AG09309 (cell line): ENCODE measurements around the gene NRXN3.
"Not testable (repeated sequence)": the region's sequence is repeated elsewhere in the genome, so short reads cannot be mapped to it uniquely, and the experiment has no call there.

Experiments used
- DNase-seq: peaks from one replicate; pipeline ENCODE4 v3.0.0-alpha.2; 2010; ENCODE audit warnings: low read depth
- H3K4me3 ChIP-seq: 2 replicates; pipeline ENCODE4 v1.5.1; 2011; ENCODE audit warnings: mild to moderate bottlenecking, low read depth, low read length, moderate library complexity; ENCODE audit not compliant: control insufficient read depth
- CTCF ChIP-seq: IDR thresholded peaks from 2 replicates; pipeline ENCODE4 v1.5.1; 2011; ENCODE audit warnings: mild to moderate bottlenecking, low read depth, low read length, inconsistent platforms; ENCODE audit not compliant: insufficient read depth, control insufficient read depth; ENCODE audit errors: missing control alignments

Gene NRXN3

GRCh38 chr14:78412475-78412874 is 242.3 kb downstream of the NRXN3 start:
- no peak overlapping the region for H3K4me3 ChIP-seq
- TF ChIP-seq CTCF, result no peak
- no peak for DNase-seq

- no peak overlapping the region for H3K4me3 ChIP-seq
- no peak for DNase-seq
- no peak for TF ChIP-seq CTCF
Observed at GRCh38 chr14:78414172-78414571, 244.0 kb downstream of the NRXN3 start.

DNA sequence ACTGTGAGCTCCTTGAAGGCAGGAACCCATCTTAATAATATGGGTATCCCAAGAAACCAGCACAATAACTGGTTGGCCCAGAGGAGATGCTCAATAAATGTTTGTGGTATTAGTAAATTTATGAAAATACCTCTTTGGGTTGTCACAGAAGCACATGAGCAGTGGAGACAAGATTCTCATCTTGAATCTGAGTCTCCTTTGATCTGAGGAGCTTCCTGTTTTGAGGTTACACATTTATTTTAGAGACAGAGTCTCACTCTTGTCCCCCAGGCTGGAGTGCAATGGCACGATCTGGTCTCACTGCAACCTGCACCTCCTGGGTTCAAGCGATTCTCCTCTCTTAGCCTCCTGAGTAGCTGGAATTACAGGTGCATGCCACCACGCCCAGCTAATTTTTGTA is 247.4 kb downstream of the NRXN3 start:
- TF ChIP-seq CTCF, result no peak
- no peak for DNase-seq

DNA sequence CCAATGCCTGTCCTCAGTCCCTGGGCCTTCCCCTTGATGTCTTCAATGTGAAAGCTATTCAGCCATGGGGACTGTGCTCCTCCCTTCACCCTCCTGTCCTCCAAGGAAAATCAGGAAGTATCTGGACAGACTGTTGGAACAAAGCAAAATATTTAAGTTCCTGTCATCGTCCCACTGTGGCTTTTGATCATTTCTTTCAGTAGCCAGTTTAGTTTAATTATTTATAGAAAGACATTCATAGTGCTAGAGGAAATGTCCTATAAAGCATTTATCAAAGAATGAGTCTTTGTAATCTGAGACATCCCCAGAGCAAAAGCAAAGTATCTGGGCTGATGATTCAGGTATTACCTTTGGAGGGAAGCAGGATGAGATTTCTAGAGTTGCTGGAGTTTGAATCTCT is 254.1 kb downstream of the NRXN3 start:
- no peak for DNase-seq
- no peak overlapping the region for H3K4me3 ChIP-seq
- no peak for TF ChIP-seq CTCF

More for the DNA sequence above, 247.4 kb downstream of the NRXN3 start:
- H3K4me3 ChIP-seq, result no peak overlapping the region

DNA sequence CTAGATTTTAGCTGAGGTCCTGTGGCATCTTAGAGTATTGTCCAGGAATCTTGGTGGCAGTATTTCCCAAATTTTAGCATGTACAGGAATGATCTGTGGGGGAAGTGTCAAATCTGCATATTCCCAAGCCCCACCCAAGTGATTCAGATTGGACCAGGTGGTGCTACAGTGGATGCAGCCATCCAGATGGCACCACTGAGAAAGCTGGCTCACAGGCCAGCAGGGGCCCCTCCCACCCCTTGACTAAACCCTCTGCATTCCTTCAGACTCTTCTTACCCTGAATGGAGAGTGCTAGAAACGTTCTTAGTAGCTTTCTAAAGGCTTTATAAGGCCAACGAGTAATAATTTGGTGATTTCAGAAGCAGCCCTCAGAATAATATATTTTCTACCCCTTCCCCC is 255.2 kb downstream of the NRXN3 start:
- no peak overlapping the region for H3K4me3 ChIP-seq
- TF ChIP-seq CTCF, result no peak
- DNase-seq, result no peak

GRCh38 chr14:78425782-78426181 is 255.6 kb downstream of the NRXN3 start:
- DNase-seq, result no peak
- no peak for TF ChIP-seq CTCF
- H3K4me3 ChIP-seq, result no peak overlapping the region

DNA sequence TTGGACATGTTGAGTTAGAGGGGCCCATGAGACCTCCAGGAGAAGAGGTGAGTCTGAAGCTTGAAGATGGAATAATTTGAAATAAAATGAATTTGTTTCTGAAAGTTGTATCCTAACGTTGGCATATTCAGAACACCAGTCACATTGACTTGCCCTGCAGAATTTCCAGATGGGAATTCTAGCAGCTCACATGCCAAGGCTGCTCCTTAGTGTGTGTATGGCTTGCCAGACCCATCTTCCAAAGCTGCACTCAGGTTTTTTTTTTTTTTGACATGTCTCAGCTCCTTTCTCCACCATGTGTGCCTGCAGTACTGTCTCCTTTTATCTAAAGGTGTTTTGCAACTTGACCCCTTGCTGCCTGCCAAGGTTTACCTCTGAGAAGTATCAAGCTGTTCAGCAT is 261.9 kb downstream of the NRXN3 start:
- no peak for DNase-seq
- H3K4me3 ChIP-seq, result no peak overlapping the region

DNA sequence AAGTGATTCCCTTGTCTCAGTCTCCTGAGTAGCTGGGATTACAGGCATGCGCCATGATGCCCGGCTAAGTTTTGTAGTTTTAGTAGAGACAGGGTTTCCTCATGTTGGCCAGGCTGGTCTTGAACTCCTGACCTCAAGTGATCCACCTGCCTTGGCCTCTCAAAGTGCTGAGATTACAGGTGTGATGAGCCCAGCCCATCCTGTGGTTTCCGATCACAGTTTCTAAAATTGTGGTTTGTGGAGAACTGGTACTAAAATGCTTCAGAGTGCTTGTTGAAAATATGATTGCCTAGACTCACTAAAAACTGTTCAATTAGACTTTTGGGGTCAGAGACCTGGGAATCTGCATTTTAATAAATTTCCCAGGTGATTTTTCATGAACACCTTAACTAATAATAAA is 267.3 kb downstream of the NRXN3 start:
- DNase-seq, H3K4me3 ChIP-seq: not testable (repeated sequence)

More for the DNA sequence above, 261.9 kb downstream of the NRXN3 start:
- TF ChIP-seq CTCF, result no peak
